ENCODE data around the gene SLC25A23. TPM values are rescaled to one million over a fixed set of nuclear protein-coding genes. Genes with fewer than 3 reads are reported as not detected.
"Not testable (repeated sequence)": the region's sequence is repeated elsewhere in the genome, so short reads cannot be mapped to it uniquely, and the experiment has no call there.

Gene SLC25A23
- total RNA-seq: 56.5 TPM

DNA sequence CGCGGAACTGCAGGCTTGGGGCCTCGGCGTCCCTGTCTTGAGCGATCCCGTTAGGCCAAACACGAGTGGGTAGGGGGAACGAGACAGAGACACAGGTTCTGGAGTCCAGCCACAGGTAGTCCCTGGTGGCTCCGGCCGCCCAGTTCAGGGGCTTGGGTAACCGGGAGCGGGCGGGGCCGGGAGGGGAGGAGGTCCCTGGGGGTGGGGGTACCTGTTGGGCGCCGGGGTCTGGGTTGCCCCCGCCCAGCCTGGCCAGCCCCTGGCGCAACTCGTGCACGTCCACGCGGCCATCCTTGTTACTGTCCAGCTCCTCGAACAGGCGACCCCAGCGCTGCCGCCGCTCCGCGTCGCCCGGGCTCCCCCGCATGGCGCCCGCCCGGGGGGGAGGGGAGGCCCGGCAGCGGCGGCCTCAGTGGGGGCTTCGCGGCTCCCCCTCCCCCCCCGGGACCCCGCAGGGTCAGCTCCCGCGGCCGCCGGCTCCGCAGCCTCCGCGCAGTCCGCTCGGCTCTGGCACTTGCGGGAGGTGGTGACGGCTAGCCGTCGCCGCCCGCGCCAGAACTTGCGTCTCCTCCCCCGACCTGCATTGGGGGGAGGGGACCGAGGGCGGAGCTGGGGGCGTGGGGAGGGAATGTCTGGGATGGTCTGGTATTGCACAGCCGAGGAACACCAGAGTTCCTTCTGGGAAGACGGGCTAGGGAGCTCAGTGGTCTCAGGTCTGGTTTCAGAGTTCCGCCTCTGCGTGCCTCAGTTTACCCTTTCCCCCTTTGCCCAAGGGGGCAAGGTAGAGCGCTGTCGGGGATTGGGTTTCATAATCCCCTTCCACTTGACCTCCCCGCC, at the start of gene SLC25A23:
Gene SLC25A23 (minus strand): TSS at position 531 of the 837 bp plus-strand sequence. CDS start 164 bp downstream, at position 367.
- DNase-seq (ENCODE audit: low spot score in 2 of 2): peak in 1 of 2 donors; percentile 75

DNA sequence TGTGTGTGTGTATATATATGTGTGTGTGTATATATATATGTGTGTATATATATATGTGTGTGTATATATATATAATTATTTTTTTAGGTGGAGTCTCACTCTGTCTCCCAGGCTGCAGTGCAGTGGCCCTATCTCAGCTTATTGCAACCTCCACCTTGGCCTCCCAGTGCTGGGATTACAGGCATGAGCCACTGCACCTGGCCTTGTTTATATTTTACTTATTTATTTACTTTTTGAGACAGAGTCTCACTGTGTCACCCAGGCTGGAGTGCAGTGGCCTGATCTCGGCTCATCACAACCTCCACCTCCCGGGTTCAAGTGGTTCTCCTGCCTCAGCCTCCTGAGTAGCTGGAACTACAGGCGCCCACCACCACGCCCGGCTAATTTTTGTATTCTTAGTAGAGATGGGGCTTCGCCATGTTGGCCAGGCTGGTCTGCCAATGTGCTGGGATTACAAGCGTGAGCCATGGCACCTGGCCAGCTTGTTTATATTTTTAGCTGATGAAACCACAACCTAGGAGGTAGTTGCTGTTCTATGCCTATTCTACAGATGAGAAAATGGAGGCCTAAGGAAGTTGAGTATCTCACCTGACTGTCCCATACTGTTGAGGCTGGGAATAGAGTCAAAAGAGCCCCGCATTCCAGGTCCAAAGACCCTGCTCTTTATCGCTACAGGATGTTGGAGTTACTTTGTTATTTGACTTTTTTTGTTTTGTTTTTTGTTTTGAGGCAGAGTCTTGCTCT, 48.6 kb upstream of the SLC25A23 start:
- H3K36me3 ChIP-seq; H3K4me3 ChIP-seq; H3K27me3 ChIP-seq; H3K4me1 ChIP-seq; H3K27ac ChIP-seq; H3K9me3 ChIP-seq; intact Hi-C loops (cut with DNase I); DNase-seq (ENCODE audit: low spot score in 2 of 2): not testable (repeated sequence)

More for the DNA sequence above, at the start of gene SLC25A23:
- Histone ChIP-seq H3K9me3 (no peaks in the 10 kb centered on the region), H3K27me3 (no peaks in the 10 kb centered on the region), H3K4me1 (peaks cover 0 to 4% of the 10 kb centered on the region in 2 donors), H3K36me3 (peaks cover 8 to 18% of the 10 kb centered on the region in 2 donors), H3K4me3 (peak within 1 kb of the TSS; percentile 72 to 79), H3K27ac (peak within 1 kb of the TSS; percentile 29 to 59)
- intact Hi-C loops (cut with DNase I): loop anchor here (1.0 to 2.0 kb wide), 3 partner anchors 34 to 277 kb away; partner anchors contain the start of genes GPR108 and GTF2F1
- TF ChIP-seq, protein P1, sequence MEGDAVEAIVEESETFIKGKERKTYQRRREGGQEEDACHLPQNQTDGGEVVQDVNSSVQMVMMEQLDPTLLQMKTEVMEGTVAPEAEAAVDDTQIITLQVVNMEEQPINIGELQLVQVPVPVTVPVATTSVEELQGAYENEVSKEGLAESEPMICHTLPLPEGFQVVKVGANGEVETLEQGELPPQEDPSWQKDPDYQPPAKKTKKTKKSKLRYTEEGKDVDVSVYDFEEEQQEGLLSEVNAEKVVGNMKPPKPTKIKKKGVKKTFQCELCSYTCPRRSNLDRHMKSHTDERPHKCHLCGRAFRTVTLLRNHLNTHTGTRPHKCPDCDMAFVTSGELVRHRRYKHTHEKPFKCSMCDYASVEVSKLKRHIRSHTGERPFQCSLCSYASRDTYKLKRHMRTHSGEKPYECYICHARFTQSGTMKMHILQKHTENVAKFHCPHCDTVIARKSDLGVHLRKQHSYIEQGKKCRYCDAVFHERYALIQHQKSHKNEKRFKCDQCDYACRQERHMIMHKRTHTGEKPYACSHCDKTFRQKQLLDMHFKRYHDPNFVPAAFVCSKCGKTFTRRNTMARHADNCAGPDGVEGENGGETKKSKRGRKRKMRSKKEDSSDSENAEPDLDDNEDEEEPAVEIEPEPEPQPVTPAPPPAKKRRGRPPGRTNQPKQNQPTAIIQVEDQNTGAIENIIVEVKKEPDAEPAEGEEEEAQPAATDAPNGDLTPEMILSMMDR (IDR thresholded peaks at IDR 0.05): no peak

DNA sequence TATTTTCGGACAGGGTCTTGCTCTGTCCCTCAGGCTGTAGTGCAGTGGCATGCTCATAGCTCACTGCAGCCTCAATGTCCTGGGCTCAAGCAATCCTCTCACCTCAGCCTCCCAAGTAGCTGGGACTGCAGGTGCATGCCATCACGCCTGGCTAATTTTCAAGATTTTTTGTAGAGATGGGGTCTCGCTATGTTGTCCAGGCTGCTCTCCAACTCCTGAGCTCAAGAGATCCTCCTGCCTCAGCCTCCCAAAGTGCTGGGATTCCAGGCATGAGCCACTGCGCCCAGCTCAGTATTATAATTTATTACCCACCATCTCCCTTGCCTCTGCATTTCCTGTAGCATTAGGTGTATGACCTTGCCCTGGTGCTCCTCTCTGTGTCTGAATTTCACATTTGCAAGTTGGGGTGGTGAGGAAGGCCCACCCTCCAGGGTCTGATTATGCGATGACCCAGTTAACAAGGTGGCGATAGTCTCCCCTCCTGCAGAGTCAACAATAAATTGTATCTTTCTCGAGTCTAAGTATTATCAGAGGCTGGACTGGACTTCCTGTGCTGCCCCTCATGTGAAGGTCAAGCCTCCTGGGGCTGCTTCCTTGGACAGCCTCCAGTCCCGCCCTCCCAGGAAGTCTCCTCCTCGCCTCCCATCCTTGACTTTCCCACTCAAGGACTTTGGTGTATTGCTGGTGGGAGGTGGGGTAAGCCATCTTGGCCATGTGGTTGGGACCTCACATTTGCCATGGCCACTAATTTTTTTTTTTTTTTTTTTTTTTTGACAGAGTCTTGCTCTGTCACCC, 44.0 kb upstream of the SLC25A23 start:
- intact Hi-C loops (cut with DNase I): no loop called here

DNA sequence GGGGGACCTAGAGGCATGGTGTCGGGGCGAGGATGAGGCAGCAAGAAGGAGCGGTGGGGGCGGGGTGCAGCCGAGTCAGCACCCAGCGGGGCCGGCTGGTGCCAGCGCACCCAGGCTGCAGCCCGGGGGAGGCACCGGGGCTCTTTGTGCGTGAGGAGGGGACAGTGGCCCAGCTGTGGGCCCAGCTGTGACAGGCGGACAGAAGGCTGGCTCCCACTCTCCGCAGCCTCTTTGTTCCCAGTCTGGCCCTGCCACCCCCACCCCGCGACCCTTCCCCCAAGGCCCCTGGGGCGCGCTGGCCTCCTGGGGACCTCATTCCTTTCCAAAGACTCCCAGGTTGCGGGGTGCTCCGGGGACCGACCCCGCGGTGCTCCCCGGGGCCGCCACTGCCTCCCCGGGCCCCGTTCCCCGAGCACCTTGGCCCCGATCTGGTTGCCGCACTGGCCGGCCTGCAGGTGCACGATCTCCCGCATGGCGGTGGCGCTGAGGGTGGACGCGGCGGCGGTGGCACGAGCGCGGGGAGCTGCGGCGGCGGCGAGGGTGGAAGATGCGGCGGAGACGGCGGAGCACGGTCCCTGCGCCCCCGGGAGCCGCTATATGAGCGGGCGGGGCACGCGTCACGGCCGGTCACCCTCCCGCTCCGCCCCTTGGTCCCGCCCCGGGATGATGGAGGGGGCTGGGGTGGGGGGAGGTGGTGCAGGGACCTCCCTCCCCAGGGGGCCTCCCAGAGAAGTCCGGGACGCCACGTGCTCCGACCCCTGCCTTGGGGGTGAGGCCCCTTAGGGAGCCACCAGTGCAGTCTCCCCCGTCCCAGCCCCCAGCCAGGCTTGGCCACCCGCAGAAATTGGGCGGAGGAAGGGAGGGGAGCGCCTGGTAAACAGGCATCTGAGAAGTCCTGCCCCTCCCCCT, 42.4 kb upstream of the SLC25A23 start, which contains the start of gene TUBB4A:
Gene TUBB4A (minus strand): TSS at position 570 of the 909 bp plus-strand sequence. CDS start 97 bp downstream, at position 473.
- Histone ChIP-seq H3K27me3 (peaks cover 15% of the 10 kb centered on the region), H3K4me3 (peak within 1 kb of the TSS; percentile 47 to 51), H3K9me3 (no peaks in the 10 kb centered on the region), H3K36me3 (no peaks in the 10 kb centered on the region), H3K27ac (no peak within 1 kb of the TSS), H3K4me1 (peaks cover 0 to 5% of the 10 kb centered on the region in 2 donors)
- intact Hi-C loops (cut with DNase I): no loop called here
- DNase-seq (ENCODE audit: low spot score in 2 of 2): no peak
- TF ChIP-seq, protein P1 (IDR thresholded peaks at IDR 0.05): no peak

More for the DNA sequence above, 44.0 kb upstream of the SLC25A23 start:
- TF ChIP-seq, protein P1 (IDR thresholded peaks at IDR 0.05): no peak
- Histone ChIP-seq H3K4me1 (peaks cover 0 to 5% of the 10 kb centered on the region in 2 donors), H3K27ac (no peak overlapping the region), H3K9me3 (no peaks in the 10 kb centered on the region), H3K4me3 (no peak overlapping the region), H3K36me3 (no peaks in the 10 kb centered on the region), H3K27me3 (peaks cover 15% of the 10 kb centered on the region)
- no peak for DNase-seq (ENCODE audit: low spot score in 2 of 2)

All from ascending aorta (tissue), 2 donors.